DMS79 treated with DMSO at 0.1 percent for 48 hours (cell line): ENCODE measurements around the gene MFSD1.
A peak's percentile ranks its signal among the peaks of the same experiment; 100 is the strongest.

ENCODE experiments used
- DNase-seq: peaks from one replicate; lab custom pipeline; 2025; lab: John Stamatoyannopoulos, UW

Gene MFSD1, protein sequence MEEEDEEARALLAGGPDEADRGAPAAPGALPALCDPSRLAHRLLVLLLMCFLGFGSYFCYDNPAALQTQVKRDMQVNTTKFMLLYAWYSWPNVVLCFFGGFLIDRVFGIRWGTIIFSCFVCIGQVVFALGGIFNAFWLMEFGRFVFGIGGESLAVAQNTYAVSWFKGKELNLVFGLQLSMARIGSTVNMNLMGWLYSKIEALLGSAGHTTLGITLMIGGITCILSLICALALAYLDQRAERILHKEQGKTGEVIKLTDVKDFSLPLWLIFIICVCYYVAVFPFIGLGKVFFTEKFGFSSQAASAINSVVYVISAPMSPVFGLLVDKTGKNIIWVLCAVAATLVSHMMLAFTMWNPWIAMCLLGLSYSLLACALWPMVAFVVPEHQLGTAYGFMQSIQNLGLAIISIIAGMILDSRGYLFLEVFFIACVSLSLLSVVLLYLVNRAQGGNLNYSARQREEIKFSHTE

DNA sequence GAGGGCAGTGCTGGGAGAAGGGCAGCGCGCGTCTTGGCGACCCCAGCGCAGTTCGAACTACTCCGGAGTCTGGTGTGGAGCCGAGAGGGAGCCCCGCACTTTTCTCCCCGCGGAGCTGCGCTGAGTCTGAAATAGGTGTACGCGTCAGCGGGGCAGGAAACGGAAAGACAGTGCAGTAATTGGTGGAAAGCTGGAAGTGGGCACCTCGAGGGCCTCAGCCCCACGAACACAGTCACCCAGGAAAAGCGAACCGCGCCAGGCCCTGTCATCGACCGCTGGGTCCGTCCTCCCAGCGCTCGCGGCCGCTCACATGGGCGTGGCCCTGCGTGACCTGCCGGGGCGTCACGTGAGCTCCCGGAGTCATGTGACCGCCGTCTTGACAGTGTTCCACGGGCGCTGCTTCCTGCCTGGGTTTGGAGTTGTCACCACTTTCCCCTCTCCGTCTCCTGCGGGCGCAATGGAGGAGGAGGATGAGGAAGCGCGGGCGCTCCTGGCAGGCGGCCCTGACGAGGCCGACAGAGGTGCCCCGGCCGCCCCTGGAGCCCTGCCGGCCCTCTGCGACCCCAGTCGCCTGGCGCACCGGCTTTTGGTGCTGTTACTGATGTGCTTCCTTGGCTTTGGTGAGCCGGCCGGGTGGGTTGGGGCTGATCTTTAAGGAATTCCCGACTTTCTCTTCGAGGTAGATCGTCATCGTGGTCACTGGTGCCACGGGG lies at the start of gene MFSD1:
TSS of gene MFSD1 (plus strand) at position 359 of the 713 bp plus-strand sequence. CDS start at position 458, 99 bp downstream.
- peak; percentile 68 for DNase-seq

DNA sequence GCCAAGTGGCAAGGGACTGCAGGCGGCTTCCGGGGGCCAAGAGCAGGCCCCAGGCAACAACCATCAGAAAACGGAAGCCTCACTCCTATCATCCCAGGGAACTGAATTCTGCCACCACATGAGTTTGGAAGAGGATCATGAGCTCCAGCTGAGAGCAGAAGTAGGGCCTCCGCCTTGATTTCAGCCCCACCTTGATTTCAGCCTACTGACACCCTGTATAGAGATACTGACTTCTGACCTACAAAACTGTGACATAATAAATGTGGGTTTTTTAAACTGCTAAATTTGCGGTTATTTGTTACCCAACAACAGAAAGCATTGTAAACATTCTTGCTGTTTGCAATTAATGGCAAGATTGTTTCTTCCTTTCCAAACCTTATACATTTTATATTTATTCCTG lies 48.0 kb upstream of the MFSD1 start:
- DNase-seq: no peak

DNA sequence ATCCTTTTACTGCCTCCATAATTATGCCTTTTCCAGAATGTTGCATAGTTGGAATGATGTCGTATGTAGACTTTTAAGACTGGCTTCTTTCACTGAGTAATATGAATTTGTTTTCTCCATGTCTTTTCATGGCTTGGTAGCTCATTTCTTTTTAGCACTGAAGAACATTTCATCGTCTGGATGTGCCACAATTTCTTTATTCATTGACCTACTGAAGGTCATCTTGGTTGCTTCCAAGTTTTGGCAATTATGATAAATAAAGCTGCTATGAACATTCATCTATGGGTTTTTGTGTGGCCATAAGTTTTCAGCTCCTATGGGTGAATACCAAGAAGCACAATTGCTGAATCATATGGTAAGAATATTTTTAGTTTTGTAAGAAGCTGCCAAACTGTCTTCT lies 46.4 kb upstream of the MFSD1 start:
- no peak for DNase-seq

DNA sequence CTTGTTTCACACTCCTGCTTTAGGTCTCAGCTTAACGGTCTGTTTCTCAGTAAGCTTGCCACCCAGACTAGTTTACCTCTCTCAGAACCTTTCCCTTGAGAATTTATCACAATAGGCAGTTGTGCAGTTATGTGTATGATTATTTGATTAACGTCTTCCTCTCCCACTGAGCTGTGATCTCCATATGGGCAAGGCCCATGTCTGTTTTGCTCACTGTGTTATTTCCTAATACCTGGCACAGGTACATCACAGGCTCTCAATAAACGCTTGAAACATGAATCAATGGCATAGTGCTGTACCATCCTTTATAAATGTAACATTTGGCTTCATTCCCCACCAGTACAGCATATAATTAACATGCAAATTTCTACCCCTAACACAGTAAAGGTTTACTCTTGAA lies 40.5 kb upstream of the MFSD1 start:
- no peak for DNase-seq

DNA sequence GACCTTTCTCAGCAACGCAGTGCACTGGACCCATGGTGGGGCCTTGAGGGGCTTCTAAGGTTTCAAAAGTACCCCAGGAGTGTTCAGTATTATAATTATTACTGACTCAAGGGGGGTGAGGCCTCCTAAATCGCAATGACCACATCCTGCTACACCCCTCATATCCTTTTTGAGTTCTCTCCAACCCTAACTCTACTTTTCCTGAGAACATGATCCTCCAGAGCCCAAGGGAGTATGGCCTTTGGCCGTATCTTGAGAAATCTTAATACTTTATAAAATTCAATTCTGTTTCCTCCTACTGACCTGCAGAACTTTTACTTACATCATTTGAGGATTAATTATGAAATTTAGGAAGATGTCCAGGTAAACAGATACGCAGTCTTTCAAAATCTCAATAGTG lies 39.2 kb upstream of the MFSD1 start:
- DNase-seq: no peak

DNA sequence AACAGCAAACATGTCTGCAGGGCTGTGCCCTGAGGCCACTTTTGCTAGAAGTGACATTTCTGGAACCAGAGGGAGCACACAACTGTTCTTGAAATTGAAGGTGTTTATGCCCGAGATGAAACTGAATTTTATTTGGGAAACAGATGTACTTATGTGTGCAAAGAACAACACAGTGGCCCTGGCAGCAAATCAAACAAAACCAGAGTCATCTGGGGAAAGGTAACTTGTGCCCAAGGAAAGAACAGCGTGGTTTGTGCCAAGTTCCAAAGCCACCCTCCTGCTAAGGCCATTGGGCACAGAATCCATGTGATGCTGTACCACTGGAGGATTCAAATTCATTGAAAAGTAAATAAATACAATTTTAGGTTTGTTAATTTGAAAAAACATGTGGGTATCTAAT lies 38.4 kb upstream of the MFSD1 start:
- peak; percentile 22 for DNase-seq

DNA sequence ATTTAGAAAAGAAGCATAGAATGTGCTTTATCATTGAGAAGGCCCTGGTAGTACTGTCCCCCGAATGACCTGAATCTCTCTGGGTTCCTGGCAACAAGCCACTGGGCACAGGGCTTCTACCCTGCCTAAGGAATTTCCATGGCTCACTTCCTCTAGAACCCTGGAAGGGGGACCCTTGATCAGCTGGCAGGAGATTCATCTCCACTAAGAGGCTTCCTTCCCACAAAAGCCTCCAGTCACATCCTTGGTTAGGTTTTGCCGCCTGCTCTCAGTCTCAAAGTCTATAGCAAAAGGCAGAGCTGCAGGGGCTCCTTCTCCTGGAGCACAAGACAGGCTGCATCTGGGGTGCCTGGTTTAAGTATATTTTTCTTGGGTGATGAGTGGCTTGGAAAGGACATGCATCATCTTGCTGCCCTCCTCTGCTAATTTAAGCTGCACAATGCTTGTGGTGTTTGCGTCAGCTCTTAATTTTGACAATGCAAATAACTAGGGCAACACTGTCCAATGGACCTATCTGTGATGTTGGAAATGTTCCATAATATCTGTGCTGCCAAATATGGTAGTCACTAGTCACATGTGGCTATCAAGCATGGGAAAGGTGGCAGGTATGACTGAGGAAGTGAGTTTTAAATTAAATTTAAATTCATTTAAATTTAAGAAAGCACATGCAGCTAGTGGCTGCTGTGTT lies 36.2 kb upstream of the MFSD1 start:
- no peak for DNase-seq

DNA sequence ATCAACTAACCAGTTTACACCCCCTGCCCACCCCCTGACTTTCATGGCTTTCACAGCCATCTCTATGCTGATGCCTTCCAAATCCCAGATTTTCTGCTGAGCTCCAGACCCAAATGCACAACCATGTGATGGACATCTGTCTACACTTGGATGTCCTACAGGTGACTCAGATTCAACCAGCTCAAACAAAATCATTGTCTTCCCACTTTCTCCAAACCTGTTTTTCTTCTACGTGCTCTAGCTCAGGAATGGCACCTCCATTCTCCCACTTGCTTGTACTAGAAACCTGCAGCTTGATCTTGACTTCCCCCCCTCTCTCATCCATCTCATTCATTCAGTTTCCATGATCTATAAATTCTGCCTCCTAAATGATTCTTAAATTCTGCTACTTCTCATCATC lies 35.5 kb upstream of the MFSD1 start:
- no peak for DNase-seq

DNA sequence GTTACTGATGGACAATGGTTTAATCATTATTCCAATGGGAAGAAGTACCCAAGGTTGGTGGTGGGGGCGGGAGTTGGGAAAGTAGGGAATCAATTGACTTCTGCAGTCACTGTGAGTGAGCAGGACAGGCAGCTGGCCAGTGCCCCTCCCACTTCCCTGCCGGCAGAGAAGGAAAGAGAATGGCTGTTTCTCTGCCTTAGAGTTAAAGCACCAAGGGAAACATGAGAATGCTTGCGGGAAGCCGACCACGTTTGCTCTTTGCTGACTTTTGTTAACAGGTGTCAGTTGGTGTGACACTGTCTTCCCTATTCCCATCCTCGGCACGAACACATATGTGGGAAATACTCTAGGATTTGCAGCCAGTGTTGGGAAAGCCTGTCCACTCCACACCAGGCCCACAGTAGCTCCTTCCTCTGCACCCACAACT lies 33.5 kb upstream of the MFSD1 start:
- no peak for DNase-seq

DNA sequence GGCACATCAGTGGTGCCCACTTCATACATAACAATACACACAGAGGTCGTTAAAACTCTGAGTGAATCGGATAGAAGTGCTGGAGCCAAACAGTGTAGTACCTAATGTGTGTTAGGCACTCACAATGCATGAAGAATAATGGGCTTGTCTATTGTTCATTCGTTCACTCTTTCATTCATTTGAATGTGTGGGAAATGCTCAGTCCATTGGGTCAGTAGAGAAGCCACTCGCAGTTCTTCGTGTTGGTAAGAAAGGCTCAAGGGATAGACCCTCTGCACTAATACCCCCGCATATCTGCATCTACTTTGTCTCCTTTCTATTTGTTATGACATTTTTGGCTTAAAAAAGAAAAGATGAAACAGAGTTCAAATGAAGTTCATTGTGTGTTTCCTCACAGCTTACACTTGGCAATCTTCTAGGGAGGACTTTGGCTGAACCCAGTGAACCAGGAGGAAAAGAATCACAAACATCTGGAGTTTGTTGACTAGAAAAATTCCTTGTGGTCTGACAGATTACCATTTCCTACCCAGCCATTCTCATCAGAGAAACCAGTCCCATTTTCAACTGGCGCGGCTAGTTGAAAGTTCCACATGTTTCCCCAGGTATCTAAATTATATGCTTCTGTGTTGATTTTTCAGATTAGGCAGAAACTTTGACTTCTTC lies 32.8 kb upstream of the MFSD1 start:
- no peak for DNase-seq

DNA sequence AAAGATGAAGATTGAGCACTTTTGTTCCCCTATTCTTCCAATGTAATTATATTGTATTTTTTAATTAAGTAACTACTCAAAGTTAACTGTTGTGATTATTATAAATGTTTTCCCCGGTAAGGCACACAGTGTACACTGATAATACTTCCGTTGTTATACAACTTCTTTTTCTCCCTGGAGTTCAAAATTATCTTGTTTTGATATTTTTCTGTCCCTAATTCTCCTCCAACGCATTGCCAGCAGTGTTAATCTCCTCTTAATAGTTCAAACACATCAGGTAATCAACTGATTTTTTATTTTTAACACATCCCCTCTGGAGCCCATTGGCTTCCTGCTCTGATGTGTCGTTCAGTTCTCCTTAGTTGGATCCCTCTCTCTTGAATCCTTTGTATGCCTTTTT lies 32.3 kb upstream of the MFSD1 start:
- DNase-seq: no peak

DNA sequence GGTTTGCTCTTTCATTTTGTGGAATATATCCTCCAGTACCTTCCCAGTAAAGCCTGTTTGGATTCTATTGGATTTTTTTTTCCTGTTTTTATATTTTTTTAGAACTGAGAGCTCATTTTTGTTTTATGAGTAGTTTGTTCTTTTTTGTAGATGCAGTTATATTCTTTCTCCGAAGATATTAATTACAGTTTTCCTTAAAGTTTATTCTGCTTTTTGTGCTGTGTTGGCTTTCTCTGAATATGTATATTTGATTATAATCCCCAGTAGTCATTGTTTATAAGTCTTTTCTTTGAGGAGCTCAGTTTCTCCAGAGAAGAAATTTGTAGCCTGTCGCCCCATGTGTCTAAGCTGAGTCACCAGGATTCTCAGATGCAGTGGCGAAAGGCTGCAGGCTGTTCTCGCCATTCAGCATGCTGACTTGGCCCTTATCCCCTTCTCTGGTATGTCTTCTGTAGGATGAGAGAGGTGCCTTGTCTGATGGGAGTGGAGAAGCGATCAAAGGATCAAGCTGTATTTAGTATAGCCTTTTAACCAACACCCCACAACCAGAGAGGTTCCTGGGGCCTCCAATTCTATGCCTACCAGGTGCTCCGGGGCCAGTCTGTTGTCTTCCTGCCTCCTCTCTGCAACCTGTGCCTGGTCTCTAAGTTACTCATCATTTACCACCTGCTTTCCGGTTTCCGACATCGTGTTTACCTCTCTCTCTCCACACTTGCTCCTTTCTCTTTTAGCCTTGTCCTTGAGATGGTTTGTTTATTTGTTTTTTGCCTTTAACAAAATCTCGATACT lies 31.7 kb upstream of the MFSD1 start:
- DNase-seq: no peak

DNA sequence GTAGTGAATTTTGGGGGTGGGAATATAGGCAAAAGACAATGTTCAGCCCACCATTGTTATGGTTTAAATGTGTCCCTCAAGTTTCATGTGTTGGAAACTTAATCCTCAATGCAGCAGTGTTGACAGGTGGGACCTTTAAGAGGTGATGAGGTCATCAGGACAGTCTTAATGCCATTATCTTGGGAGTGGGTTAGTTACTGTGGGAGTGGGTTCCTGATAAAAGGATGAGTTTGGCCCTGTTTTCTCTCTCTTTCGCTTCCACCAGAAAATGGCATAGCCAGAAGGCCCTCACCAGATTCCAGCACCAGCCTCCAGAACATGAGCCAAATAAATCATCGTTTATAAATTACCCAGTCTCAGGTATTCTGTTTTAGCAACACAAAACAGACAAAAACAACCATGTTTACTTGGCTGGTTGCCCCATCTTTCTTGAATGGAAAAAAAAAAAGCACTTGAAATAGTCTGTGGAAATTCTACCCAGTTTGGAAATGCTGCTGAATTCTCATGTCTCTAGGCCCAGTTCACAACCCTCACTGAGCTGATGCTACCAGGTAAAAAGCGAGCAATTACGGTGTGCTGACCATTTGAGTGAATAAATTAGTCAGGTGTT lies 31.0 kb upstream of the MFSD1 start:
- no peak for DNase-seq

DNA sequence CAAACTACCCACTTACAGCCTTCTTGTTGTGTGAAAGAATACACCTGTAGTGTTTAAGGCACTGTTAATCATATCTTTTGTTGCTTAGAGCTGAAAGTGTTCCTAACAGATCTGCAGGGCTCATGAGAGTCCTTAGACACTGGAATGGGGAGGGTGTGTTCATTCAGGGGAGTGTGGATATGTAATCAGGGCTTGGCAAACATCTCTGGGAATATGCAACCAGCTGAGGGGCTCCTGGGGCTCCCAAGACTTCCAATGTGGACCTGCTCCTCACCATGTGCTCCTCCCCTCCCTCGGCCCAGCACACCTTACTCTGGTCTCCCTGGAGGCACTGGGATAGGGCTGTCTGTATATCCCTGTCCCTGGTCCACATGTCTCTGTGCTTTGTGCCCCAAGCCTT lies 30.3 kb upstream of the MFSD1 start:
- DNase-seq: no peak

DNA sequence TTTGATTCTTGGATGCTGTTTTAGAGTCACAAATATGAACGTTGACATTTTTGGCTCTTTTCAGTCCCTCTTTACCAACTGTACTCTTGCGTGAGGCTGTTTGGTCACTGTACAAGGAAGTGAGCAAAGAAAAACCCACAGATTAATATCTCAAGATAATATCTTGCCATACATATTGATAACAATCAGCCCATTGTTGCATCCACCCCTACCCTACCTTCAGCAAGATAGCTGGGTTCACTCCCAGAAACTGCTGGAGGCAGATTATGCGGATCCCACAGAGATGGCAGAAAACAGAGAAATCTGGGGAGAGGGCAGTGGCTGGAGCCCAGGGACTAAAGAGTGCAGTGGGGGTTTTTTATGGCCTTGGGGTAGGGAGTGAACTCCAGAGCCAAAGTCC lies 29.9 kb upstream of the MFSD1 start:
- DNase-seq: no peak

DNA sequence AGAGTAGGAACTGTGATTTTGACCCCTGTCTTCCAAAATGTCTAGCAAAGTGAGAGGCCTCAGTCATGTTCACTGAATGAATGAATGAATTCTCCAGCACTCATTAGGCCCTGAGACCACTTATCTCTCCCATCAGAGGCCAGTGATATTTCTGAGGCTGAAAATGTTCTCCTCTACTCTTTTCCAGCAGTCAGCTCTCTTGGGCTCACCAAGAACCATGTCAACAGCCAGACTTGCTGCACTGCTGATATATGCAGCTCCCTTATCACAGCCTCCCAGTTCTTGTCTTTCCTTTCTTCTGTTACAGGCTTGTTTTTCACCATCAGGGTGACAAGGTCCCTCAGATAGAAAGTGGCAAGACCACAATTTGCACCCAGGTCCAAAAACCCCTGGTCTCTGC lies 28.7 kb upstream of the MFSD1 start:
- DNase-seq: no peak

DNA sequence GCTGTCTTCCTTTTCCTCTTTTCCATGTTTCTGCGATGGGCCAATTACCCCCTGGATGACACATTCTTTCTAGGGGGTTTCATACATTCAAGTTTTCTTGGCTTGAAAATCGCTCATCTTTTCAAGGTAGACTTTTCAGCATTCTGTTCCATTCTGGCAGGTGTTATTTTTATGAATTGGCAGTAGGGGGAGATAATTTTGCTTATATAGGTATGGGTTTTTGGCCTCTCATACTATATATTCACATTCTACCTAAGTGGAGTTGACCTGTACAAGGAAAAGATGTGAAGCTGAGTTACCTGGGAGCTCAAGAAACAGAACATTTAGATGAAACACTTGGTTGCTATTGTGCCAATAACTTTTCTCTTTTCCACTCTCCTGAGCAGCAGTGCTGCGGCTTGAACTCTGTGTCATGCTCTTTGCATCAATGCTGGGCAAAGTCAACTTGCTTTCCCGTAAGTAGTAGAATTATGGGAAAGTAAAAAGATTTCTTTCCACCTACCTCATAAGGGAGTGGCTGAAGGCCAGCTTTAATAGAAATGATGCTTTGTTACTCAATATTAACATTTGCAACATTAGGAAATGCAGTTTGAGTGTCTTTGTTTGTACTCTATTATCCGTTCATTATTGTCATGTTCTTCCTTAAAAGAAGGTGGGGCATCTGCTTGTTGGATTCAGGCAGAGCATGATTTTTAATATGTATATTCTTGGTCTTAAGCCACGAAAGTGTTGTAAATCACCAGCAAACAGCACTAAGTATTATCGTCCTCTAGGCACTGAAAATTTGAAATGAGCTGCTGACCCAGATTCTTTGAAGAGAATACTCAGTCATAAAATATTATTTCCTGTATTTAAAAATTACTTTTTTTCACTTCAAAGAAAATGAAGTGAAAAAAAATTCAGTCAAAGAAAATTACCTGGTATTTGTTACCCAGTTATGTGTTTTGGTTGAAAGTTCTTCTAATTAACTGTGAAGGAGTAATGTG lies 27.7 kb upstream of the MFSD1 start:
- no peak for DNase-seq

DNA sequence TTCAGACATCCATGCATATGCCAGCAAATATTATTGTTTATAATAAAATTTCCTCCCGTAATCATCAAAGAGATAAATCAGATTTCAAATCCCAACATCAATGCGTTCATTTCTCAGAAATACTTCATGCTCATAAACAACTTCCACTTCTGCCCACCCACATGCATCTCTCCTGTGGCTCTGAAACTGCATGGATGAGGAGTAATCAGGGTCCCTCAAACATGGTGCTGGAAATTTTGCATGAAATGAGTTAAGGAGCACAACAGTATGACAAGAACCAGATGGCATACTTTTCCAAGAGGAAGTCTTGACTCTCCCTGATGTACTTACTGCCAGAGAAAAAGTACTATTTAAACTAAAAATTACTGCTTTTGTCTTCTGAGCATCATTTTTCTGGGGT lies 26.9 kb upstream of the MFSD1 start:
- DNase-seq: no peak
